ENCODE measurements around the gene SERPINA5.

SERPINA5 gene

DNA sequence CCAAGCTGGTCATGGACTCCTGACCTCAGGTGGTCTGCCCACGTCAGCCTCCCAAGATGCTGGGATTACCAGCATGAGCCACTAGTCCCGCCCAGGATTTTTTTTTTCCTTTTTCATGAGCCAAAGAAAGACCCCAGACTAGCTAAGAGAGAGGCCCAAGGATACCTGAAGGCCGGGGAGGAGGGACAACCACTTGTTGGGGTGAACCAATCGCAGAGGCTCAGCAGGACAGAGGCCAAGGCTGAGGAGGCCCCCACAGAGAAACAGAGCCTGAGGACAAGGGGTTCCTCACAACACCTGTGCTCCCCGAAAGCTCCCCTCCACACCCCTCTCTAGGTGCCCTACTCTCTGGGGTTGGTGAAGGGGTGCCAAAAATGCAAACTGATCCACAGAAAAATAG lies 30.0 kb downstream of the SERPINA5 start:
- peak overlapping the region in 1 of 2 donors; percentile 35 for H3K27ac ChIP-seq
- DNase-seq (ENCODE audit: low spot score), result no peak
- TF ChIP-seq CTCF (IDR thresholded peaks at IDR 0.05), result no peak
- H3K4me3 ChIP-seq, result no peak overlapping the region

GRCh38 chr14:94612174-94612573 lies 30.9 kb downstream of the SERPINA5 start, which contains the start of gene SERPINA3:
Gene SERPINA3, plus strand, starts transcription at chr14:94612391. Its CDS starts 2,051 bp downstream, at chr14:94614442.
- peak within 1 kb of the TSS; percentile 46 to 76 for H3K27ac ChIP-seq
- peak within 1 kb of the TSS; percentile 59 for H3K4me3 ChIP-seq
- no peak for TF ChIP-seq CTCF (IDR thresholded peaks at IDR 0.05)
- DNase-seq (ENCODE audit: low spot score), result no peak

DNA sequence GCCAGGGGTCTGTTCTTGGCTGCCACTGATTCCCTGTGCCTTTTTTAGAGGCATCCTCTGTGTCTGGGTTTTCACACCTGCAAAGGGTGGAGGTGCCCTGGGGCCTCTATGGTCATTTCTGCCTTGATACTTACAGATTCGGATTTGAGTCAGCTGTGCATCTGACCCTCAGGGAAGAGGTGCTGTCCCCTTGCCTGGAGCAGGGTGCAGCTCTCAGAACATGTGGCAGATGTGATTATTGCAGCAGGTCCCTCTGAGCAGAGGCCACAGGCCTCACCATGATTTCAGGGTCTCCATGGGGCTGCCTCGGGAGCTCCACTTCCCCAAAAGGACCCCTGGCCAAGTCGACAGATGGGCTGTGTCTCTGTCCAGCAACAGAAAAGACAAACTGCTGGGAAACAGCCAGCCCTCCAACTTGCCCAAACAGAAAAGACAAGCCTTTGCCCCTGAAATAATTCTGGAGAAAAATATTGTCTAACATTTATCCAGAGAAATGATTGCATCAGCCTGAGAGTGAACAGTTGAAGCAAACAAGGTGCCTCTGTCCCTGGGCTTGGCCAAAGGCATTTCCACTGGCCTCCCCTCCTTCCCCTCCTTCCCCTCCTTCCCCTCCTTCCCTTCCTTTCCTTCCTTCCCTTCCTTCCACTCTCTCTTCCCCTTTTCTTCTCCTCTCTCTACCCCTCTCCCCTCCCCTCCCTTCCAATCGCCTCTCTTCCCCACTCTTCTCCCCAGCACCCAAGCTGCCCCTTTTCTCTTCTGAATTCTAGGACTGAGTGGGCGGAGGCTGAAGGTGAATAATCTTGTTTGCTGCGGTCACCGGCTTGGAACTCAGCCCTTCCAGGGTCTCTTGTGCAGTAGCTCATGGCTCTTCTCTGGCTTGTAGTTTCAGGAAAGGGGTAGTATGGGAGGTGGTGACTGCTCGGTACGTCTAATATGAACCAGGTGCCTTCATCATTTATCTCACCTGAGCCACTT lies 31.6 kb downstream of the SERPINA5 start:
- no peak for DNase-seq (ENCODE audit: low spot score)
- Histone ChIP-seq H3K27ac (peak overlapping the region; percentile 46 to 76), H3K4me3 (peak overlapping the region; percentile 59)
- no peak for TF ChIP-seq CTCF (IDR thresholded peaks at IDR 0.05)

- Histone ChIP-seq H3K27ac (peak overlapping the region in 1 of 2 donors; percentile 76), H3K4me3 (peak overlapping the region; percentile 59)
- no peak for DNase-seq (ENCODE audit: low spot score)
- TF ChIP-seq CTCF (IDR thresholded peaks at IDR 0.05), result no peak
Observed at GRCh38 chr14:94613720-94614644, 32.8 kb downstream of the SERPINA5 start.

DNA sequence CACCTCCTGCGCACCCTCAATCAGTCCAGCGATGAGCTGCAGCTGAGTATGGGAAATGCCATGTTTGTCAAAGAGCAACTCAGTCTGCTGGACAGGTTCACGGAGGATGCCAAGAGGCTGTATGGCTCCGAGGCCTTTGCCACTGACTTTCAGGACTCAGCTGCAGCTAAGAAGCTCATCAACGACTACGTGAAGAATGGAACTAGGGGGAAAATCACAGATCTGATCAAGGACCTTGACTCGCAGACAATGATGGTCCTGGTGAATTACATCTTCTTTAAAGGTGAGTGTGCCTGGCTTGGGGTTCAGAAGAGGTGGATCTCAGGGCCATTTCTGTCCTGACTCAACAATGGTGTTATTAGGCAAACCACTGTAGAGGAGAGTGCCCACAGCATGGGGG lies 33.6 kb downstream of the SERPINA5 start:
- no peak for DNase-seq (ENCODE audit: low spot score)
- Histone ChIP-seq H3K4me3 (peak overlapping the region; percentile 59), H3K27ac (no peak overlapping the region)
- no peak for TF ChIP-seq CTCF (IDR thresholded peaks at IDR 0.05)

GRCh38 chr14:94615254-94615653 lies 34.0 kb downstream of the SERPINA5 start:
- Histone ChIP-seq H3K27ac (no peak overlapping the region), H3K4me3 (peak overlapping the region; percentile 59)

More at GRCh38 chr14:94615254-94615653, 34.0 kb downstream of the SERPINA5 start:
- no peak for TF ChIP-seq CTCF (IDR thresholded peaks at IDR 0.05)
- DNase-seq (ENCODE audit: low spot score), result no peak
